Smooth muscle cell (in vitro differentiated cells): ENCODE data around the gene NTRK3. TPM values are rescaled to one million over a fixed set of nuclear protein-coding genes. Genes with fewer than 3 reads are reported as not detected.

Source experiments
- DNase-seq: peaks from one replicate; lab custom pipeline; 2025; ENCODE audit not compliant: unreplicated experiment; lab: John Stamatoyannopoulos, UW
- H2AFZ ChIP-seq: fragments of 200-600 bp; sonication (generic); 2 replicates; pipeline ENCODE4 v1.6.0; 2016; ENCODE audit warnings: antibody characterized with exemption, low read depth, mild to moderate bottlenecking
- H3F3A ChIP-seq: fragments of 200-600 bp; sonication (generic); 2 replicates; pipeline ENCODE4 v1.6.0; 2017; ENCODE audit warnings: antibody characterized with exemption, low read depth
- H3K27ac ChIP-seq: fragments of 200-600 bp; sonication (generic); 2 replicates; pipeline ENCODE4 v1.5.1; 2016; ENCODE audit warnings: low read depth, mild to moderate bottlenecking
- H3K27me3 ChIP-seq: fragments of 200-600 bp; sonication (generic); 2 replicates; pipeline ENCODE4 v1.6.1; 2016; ENCODE audit warnings: low read depth, mild to moderate bottlenecking
- H3K36me3 ChIP-seq: fragments of 200-600 bp; sonication (generic); 2 replicates; pipeline ENCODE4 v1.5.1; 2016; ENCODE audit warnings: low read depth
- H3K4me1 ChIP-seq: fragments of 200-600 bp; sonication (generic); 2 replicates; pipeline ENCODE4 v1.5.1; 2016; ENCODE audit warnings: low read depth
- H3K4me2 ChIP-seq: fragments of 200-600 bp; sonication (generic); 2 replicates; pipeline ENCODE4 v1.6.0; 2016; ENCODE audit warnings: mild to moderate bottlenecking
- H3K4me3 ChIP-seq: fragments of 200-600 bp; sonication (generic); 2 replicates; pipeline ENCODE4 v1.5.1; 2016; ENCODE audit warnings: mild to moderate bottlenecking
- H3K79me2 ChIP-seq: fragments of 200-600 bp; sonication (generic); 2 replicates; pipeline ENCODE4 v1.6.0; 2016; ENCODE audit warnings: low read depth, mild to moderate bottlenecking
- H3K9ac ChIP-seq: fragments of 200-600 bp; sonication (generic); 2 replicates; pipeline ENCODE4 v1.6.0; 2016; ENCODE audit warnings: low read depth
- H3K9me3 ChIP-seq: fragments of 200-600 bp; sonication (generic); replicated peaks from 2 replicates; pipeline ENCODE4 v1.5.1; 2016; ENCODE audit warnings: low read depth
- H4K20me1 ChIP-seq: fragments of 200-600 bp; sonication (generic); 2 replicates; pipeline ENCODE4 v1.6.0; 2016; ENCODE audit warnings: low read depth
- WGBS: methylation state at CpG from one replicate; pipeline ENCODE4 v1.1.7; 2016; ENCODE audit warnings: low lambda C conversion rate; 5-methylcytosine and 5-hydroxymethylcytosine counted together
- polyA plus RNA-seq: library from polyadenylated mRNA; unstranded; fragments of >200 nt; fragmentation: Nextera tagmentation; extraction: Ambion mirVana; gene quantifications from 2 replicates; pipeline ENCODE4 v1.2.1, GENCODE V29; 2016
- small RNA-seq: library from RNA; depleted of rRNA; stranded (forward); fragments of <200 nt; gene quantifications from one replicate; pipeline ENCODE3, GENCODE V24; 2014
- total RNA-seq: library from RNA; depleted of rRNA; stranded (reverse); fragments of >200 nt; gene quantifications from 2 replicates; pipeline ENCODE4 v1.2.3, GENCODE V29; 2014
- TF ChIP-seq, protein P1 (sequence below): fragments of 200-600 bp; sonication (generic); IDR thresholded peaks from 2 replicates; pipeline ENCODE4 v1.5.1; 2017; ENCODE audit warnings: borderline replicate concordance, mild to moderate bottlenecking, antibody characterized with exemption; ENCODE audit not compliant: insufficient read depth, poor library complexity, severe bottlenecking

Gene NTRK3
- total and polyA plus RNA-seq, 2 experiments from 2014 or later: 3.3 to 3.5 TPM

DNA sequence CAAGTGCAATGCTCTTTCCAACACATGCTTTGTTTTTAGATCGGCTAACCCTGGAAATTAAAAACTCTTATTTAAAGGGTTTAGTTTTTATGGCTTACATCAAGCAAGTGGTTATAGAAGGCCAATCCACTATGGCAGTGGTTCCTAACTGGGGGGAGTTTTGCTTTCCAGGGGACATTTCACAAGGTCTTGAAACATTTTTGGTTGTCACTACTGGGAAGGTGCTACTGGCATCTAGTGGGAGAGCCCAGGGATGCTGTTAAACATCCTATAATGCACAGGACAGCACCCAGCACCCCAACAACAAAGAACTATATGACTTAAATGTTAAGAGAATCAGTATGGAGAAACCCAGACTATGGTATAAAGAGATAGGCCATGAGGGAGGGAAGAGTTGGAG, 439.0 kb downstream of the NTRK3 start:
- H2AFZ ChIP-seq: no peak overlapping the region
- H3K27me3 ChIP-seq: no peaks in the 10 kb centered on the region
- H3K9ac ChIP-seq: no peak overlapping the region
- H3K4me2 ChIP-seq: peak overlapping the region; percentile 60
- H3K36me3 ChIP-seq: no peaks in the 10 kb centered on the region
- no peaks in the 10 kb centered on the region for H3K79me2 ChIP-seq
- H4K20me1 ChIP-seq: no peaks in the 10 kb centered on the region
- no peaks in the 10 kb centered on the region for H3F3A ChIP-seq
- peak overlapping the region; percentile 73 for H3K27ac ChIP-seq
- TF ChIP-seq, protein P1, sequence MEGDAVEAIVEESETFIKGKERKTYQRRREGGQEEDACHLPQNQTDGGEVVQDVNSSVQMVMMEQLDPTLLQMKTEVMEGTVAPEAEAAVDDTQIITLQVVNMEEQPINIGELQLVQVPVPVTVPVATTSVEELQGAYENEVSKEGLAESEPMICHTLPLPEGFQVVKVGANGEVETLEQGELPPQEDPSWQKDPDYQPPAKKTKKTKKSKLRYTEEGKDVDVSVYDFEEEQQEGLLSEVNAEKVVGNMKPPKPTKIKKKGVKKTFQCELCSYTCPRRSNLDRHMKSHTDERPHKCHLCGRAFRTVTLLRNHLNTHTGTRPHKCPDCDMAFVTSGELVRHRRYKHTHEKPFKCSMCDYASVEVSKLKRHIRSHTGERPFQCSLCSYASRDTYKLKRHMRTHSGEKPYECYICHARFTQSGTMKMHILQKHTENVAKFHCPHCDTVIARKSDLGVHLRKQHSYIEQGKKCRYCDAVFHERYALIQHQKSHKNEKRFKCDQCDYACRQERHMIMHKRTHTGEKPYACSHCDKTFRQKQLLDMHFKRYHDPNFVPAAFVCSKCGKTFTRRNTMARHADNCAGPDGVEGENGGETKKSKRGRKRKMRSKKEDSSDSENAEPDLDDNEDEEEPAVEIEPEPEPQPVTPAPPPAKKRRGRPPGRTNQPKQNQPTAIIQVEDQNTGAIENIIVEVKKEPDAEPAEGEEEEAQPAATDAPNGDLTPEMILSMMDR: no peak
- 88% methylated on average over 1 of the region's 1 CpG for WGBS
- no peaks in the 10 kb centered on the region for H3K4me1 ChIP-seq
- no peak overlapping the region for H3K4me3 ChIP-seq
- DNase-seq: no peak
- no peaks in the 10 kb centered on the region for H3K9me3 ChIP-seq

DNA sequence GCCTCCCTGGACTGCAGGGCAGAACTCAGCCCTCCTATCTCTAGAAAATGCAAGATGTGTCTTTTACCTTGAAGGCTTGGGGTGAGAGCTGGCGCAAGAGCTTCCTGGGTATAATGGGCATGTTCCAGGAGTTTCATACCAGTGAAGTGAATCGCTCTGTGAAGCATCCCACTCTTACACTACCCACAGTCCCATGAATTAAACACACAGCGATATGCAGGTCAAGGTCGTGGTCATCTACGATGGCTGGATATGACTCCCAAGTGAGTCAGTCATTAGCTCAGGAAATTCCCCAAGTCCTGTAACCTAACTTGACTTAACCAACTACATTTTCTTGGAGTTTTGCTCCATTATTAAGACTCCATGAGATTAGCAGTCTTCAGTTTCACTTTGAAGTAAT, 439.7 kb downstream of the NTRK3 start:
- no peak for DNase-seq
- H3K27ac ChIP-seq: peak overlapping the region; percentile 73

DNA sequence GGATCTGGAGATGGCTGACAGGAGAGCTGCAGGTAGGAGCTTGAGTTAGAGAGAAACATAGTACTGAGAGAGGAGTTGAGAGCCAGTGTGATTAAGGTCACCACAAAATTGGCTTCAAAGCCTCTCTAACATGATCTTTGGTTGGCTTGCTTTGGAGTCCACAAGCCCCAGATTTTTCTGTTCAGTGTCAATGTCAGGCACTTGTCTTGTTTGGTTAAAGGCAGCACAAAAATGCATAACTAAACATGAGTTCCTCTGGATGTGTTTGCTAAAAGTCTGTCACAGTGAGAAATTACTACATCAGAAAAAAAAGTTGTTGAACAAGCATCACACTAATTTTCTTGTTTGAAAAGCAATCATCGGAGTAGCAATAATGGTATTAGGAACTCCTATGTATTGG, 440.5 kb downstream of the NTRK3 start:
- no peak overlapping the region for H3K9ac ChIP-seq
- no peak overlapping the region for H3K4me3 ChIP-seq
- H3K4me2 ChIP-seq: no peak overlapping the region
- no peaks in the 10 kb centered on the region for H3K27me3 ChIP-seq
- no peaks in the 10 kb centered on the region for H3F3A ChIP-seq
- 96% methylated on average over 1 of the region's 1 CpG for WGBS
- H3K4me1 ChIP-seq: no peaks in the 10 kb centered on the region
- no peak for DNase-seq
- TF ChIP-seq, protein P1: no peak
- H3K27ac ChIP-seq: peak overlapping the region; percentile 66
- H4K20me1 ChIP-seq: no peaks in the 10 kb centered on the region
- no peaks in the 10 kb centered on the region for H3K9me3 ChIP-seq
- no peak overlapping the region for H2AFZ ChIP-seq
- no peaks in the 10 kb centered on the region for H3K36me3 ChIP-seq
- no peaks in the 10 kb centered on the region for H3K79me2 ChIP-seq

More for the DNA sequence above, 439.7 kb downstream of the NTRK3 start:
- 18% methylated on average over 5 of the region's 5 CpGs for WGBS
- TF ChIP-seq, protein P1: no peak
- no peak overlapping the region for H3K4me3 ChIP-seq
- no peaks in the 10 kb centered on the region for H3K79me2 ChIP-seq
- H3K4me2 ChIP-seq: peak overlapping the region; percentile 60
- H3K4me1 ChIP-seq: no peaks in the 10 kb centered on the region
- no peaks in the 10 kb centered on the region for H3K36me3 ChIP-seq
- H2AFZ ChIP-seq: no peak overlapping the region
- no peaks in the 10 kb centered on the region for H3K27me3 ChIP-seq
- H4K20me1 ChIP-seq: no peaks in the 10 kb centered on the region
- H3F3A ChIP-seq: no peaks in the 10 kb centered on the region
- H3K9ac ChIP-seq: no peak overlapping the region
- no peaks in the 10 kb centered on the region for H3K9me3 ChIP-seq

Small RNAs within 50 kb of the gene (small RNA-seq; reads per million reads assigned to genes)
- not detected for gene MED28P6

Other genes starting within 250 kb of the NTRK3 start
- 17.1 and 17.5 TPM in 2 replicates for gene MRPL46, start 210.6 kb upstream of the NTRK3 start, total RNA-seq
- gene MRPL46, start 210.6 kb upstream of the NTRK3 start, polyA plus RNA-seq: 31.0 and 35.0 TPM in 2 replicates
- 16.0 and 39.1 TPM in 2 replicates for gene MRPS11, start 211.0 kb upstream of the NTRK3 start, total RNA-seq
- 64.4 and 69.1 TPM in 2 replicates for gene MRPS11, start 211.0 kb upstream of the NTRK3 start, polyA plus RNA-seq